Esophagus muscularis mucosa (tissue), 3 donors: ENCODE measurements around the gene DUSP6.

Source experiments
- POLR2A ChIP-seq: fragments of 450-650 bp; IDR thresholded peaks from one replicate; pipeline ENCODE4 v1.6.1; 2017; ENCODE audit warnings: antibody characterized with exemption, moderate library complexity, mild to moderate bottlenecking, low read depth
- POLR2AphosphoS5 ChIP-seq, 2 donors: sonication (generic); formaldehyde crosslinking; IDR thresholded peaks; one replicate each; pipeline ENCODE4 v1.6.1; 2017; ENCODE audit warnings: antibody characterized with exemption in 2 of 2
- TF ChIP-seq, protein P1 (sequence below), 3 experiments: fragments of 200-600 bp in 2 of 3; fragments of 450-650 bp in 1 of 3; sonication (generic) in 2 of 3; IDR thresholded peaks; one replicate each; pipeline ENCODE4 v1.5.1; 2017 to 2019; ENCODE audit warnings: antibody characterized with exemption in 3 of 3, mild to moderate bottlenecking in 2 of 3, moderate library complexity in 1 of 3

DNA sequence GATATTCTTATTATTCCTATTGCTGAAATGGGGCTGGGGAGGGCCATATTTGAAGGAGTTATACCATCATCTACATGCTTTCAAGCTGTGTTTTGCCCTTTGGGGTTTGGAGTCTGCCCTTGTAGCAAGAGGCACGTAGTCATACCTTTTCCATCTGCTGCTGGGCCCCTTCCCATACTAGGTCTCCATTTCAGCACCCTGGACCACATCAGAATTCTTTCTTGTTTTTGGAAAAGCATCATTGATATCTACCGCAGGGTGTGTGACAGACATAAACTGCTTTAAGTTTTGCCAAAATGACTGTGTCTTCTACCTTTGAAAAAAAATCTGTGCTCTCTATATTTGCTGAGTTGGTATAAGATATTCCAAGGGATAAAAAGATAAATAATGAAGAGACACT is 12.3 kb upstream of the DUSP6 start:
- TF ChIP-seq, protein P1, sequence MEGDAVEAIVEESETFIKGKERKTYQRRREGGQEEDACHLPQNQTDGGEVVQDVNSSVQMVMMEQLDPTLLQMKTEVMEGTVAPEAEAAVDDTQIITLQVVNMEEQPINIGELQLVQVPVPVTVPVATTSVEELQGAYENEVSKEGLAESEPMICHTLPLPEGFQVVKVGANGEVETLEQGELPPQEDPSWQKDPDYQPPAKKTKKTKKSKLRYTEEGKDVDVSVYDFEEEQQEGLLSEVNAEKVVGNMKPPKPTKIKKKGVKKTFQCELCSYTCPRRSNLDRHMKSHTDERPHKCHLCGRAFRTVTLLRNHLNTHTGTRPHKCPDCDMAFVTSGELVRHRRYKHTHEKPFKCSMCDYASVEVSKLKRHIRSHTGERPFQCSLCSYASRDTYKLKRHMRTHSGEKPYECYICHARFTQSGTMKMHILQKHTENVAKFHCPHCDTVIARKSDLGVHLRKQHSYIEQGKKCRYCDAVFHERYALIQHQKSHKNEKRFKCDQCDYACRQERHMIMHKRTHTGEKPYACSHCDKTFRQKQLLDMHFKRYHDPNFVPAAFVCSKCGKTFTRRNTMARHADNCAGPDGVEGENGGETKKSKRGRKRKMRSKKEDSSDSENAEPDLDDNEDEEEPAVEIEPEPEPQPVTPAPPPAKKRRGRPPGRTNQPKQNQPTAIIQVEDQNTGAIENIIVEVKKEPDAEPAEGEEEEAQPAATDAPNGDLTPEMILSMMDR (IDR thresholded peaks at IDR 0.05) = no peak
- TF ChIP-seq POLR2A (no peak), POLR2AphosphoS5 (IDR thresholded peaks at IDR 0.05) (no peak)
